HG03066 (cell line): ENCODE measurements around the gene SPRY4.
"Not testable (repeated sequence)": the region's sequence is repeated elsewhere in the genome, so short reads cannot be mapped to it uniquely, and the experiment has no call there.

Source experiments
- ATAC-seq: cut with Tn5 transposase; IDR thresholded peaks from one replicate; pipeline ENCODE4 v1.9.1; 2021; ENCODE audit warnings: low read depth; ENCODE audit not compliant: unreplicated experiment

Gene SPRY4

DNA sequence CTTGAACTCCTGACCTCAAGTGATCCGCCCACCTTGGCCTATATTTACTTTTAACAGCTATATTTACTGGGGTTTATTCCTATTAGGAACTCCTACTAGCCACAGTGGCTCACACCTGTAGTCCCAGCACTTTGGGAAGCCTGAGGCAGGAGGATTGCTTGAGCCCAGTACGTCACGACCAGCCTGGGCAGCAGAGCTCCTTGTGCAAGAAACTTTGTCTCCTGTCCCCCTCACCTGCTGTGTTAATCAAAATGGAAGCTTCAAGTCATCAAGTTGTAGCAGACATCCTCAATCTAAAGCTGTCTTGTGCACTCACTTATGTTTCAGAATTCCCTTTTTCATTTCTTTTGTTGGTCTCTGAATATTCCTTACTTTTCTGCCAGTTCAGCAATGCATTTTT, 15.0 kb upstream of the SPRY4 start:
- ATAC-seq: no peak

DNA sequence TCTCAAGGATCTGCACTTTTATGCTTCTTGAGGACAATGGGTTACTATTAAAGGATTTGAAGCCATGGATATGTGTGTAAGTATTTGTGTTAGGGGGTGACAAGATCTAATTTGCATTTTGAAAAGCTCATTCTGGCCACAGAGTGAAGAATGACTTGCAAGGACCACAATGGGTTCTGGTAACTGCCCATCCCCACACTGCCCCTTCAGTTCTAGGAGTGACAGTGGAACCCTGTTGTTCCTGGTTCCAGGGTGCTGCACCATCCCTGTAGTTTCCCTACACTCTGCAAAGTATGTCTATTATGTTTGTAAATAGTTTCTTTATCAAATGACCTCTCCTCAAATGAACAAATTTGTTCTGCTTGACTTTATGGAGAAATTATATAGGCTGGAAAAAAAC, 9.7 kb upstream of the SPRY4 start:
- ATAC-seq: no peak

DNA sequence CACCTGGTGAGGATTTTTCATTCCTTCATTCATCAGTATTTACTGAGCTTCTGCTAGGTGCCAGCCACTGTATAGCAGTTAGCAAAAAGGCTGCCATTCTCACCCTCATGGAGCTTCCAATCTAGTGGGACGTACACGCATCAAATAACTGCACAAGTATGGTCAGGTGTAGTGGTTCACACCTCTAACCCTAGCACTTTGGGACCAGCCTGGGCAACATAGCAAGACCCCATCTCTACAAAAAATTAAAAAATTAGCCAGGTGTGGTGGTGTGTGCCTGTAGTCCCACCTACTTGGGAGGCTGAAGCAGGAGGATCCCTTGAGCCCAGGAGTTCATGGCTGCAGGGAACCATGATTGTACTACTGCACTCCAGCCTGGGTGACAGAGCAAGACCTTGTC, 8.9 kb upstream of the SPRY4 start:
- ATAC-seq: not testable (repeated sequence)

GRCh38 chr5:142330444-142330843, 5.6 kb upstream of the SPRY4 start:
- ATAC-seq: no peak

DNA sequence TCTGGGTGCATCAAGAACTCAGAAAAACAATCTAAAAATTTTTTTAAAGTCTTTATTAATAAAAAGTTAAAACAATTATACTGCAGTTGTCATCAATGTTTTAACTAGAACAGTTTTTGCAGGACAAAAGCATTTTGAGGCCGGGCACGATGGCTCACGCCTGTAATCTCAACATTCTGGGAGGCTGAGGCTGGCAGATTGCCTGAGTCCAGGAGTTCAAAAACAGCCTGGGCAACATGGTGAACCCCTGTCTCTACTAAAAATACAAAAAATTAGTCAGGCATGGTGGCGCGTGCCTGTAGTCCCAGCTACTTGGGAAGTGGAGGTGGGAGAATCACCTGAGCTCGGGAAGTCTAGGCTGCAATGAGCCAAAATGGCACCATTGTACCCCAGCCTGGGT, 5.2 kb upstream of the SPRY4 start:
- ATAC-seq: no peak

DNA sequence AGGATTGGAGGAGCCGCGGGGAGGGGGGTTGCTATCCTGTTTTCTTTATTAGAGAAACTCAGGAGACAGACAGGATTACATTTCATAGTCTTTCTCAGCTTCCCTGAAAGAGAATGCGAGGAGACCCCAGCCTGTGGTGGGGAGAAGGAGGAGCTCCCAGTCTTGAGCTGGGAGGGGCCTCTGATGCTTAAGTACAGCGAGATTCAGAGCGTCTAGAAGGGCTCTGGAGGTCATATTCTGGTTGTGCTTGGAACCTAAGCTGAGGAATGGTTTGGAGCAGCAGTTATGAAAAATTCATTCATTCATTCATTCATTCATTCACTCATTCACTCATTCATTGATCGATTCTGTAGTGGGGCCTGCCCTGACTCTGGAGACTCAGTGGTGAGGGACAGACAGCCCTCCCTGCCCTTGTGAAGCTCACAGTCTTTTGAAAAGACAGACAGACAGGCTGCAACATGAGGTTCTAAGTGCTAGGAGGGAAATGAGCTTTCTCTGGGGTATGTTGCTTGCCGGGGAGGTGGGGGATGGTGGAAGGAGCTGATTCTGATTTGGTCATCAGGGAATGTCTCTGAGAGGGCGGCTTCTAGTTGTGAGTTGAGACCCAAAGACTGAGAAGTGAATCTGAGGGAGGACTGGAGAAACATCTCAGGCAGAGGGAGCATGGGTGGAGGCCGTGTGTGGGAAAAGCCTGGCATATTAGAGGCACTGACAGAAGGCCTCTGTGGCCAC, 2.5 kb upstream of the SPRY4 start:
- no peak for ATAC-seq

- no peak for ATAC-seq
Observed at GRCh38 chr5:142326480-142326938, 1.7 kb upstream of the SPRY4 start.

- no peak for ATAC-seq
Observed at GRCh38 chr5:142325725-142326479, 1.1 kb upstream of the SPRY4 start.

DNA sequence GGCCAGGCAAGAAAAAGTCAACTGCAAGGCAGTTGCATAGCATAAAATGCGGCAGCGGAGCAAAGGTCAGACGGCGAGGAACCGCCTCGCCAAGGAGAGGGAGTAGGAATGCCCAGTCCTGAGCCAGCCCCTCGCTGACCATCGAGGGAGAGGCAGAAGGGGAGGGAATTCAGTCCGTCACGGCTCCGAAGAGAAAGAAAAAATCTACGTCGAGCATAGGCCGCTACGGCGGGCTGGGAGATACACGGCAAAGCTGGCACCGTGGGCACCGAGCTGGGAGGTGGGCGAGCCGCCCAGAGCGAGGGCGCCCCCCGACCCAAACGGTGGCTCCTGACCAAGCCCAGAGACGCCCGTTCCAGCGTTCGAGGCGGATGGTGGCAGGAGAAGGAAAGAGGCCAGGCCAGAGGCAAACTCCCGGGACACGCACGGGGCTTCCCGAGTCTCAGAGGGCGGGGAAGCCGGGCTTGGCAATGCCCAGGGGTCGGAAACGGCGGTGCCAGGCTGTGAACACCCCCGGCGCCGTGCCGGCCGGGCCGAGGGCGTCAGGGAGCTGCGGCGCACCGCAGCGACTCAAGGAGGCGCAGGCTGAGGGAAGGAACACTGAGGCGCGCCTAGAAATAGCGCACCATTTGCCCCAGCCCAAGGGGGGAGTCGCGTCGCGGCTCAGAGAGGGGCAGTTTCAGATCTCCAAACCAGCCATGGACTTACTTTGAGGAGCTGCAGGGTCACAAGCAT, 518 bp downstream of the SPRY4 start:
- peak; percentile 40 for ATAC-seq

- no peak for ATAC-seq
Observed at GRCh38 chr5:142323480-142324135, 1.2 kb downstream of the SPRY4 start.

DNA sequence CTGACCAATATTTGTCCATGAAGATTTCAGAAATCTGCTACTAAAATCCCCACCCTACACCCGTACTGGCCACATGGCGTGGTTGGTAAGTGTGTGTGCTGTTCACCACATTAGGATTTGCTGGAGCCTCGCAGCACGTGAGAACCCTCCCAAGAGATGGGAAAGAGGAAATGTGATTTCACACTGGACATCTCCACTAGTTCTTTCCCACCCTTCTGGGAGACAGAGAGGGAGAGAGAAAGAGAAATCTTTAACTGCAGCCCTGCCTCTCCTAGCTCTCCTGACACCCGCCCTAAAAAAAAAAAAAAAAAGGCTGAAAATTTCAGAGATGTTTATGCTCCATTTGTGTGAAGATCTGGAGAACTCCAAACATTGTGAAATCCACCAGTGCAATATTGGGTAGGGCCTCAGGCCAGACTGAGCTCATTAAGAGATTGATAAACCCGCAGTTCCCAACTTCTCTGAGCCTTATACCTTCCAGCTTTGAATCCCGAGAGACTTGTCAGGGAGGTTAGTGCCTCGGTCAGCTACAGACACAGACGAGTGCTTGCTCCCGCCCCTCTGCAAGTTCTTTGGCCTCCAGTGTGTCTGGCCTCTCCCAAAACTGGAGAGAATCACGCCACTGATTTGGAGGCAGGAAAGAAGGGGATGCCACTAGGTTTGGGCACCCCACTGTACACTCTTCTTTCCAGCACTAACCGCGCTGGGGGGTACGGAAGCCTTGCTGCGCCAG, 1.9 kb downstream of the SPRY4 start:
- no peak for ATAC-seq

GRCh38 chr5:142322403-142322746, 2.4 kb downstream of the SPRY4 start:
- no peak for ATAC-seq

- ATAC-seq: no peak
Observed at GRCh38 chr5:142320851-142321560, 3.8 kb downstream of the SPRY4 start.

- ATAC-seq: no peak
Observed at GRCh38 chr5:142320430-142320738, 4.4 kb downstream of the SPRY4 start.

- no peak for ATAC-seq
Observed at GRCh38 chr5:142319560-142320429, 5.0 kb downstream of the SPRY4 start.

- ATAC-seq: no peak
Observed at GRCh38 chr5:142319105-142319504, 5.7 kb downstream of the SPRY4 start.

DNA sequence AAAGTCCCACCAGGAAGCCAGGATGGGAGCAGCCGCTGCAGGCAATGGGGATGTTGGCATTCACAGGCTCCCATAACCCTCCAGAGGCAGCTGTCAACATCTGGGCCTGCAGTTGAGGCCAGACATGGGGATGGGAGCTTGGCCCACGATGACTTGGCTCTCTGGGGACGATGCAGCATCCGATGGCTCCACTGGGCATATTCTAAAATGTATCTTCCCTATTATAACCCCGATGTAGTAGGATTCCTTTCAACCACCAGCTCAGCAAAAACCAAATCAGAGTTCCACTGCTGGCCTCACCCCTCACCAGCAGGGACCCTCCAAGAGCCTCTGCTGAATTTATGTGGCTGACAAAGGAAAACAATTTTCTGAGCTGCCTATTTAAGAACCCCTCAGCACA, 7.1 kb downstream of the SPRY4 start:
- no peak for ATAC-seq

GRCh38 chr5:142317173-142317572, 7.6 kb downstream of the SPRY4 start:
- no peak for ATAC-seq

DNA sequence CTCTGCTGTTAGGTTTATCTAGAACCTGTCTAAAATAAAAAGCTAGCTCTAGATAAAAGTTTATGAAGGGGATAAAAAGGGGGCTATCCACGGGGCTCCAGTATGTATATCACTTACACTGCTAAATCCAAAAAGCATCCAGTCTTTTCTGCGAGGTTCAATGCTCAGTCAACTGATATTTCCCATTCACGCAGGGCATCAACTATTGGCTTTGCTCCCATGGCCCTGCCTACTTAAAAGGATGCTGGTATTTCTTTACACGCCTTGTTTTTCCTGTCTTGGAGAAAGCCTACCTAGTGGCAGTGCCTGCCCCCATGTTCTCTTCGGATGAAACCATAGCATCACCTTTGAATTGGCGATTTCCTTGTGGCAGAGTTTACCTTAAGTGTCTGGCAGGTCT, 8.1 kb downstream of the SPRY4 start:
- ATAC-seq: no peak
